ENCODE results near the gene RNASE12.

- TF ChIP-seq POLR2A (IDR thresholded peaks at IDR 0.05): no peak
- no peak for TF ChIP-seq CTCF (IDR thresholded peaks at IDR 0.05)
- no peak for TF ChIP-seq POLR2AphosphoS5 (IDR thresholded peaks at IDR 0.05)
Observed at GRCh38 chr14:20628063-20628854, 37.1 kb upstream of the RNASE12 start.

All from sigmoid colon (tissue), 4 donors.